HepG2 (cell line): ENCODE measurements around the gene SLCO3A1.

Experiments used
- CHCHD3 ChIP-seq: sonication (generic); formaldehyde crosslinking; IDR thresholded peaks from 2 replicates; pipeline ENCODE4 v1.8.0; 2022; ENCODE audit warnings: mild to moderate bottlenecking, missing genetic modification reagents, moderate library complexity
- EP300 ChIP-seq, 3 experiments: sonication (generic) in 1 of 3; formaldehyde crosslinking in 1 of 3; IDR thresholded peaks; 2 replicates each; pipeline versions ENCODE4 v1.5.1 to v1.6.1; 2011 to 2020; ENCODE audit warnings: low read depth in 2 of 3, low read length in 2 of 3, borderline replicate concordance in 1 of 3, improper control_type of control experiment in 1 of 3, mild to moderate bottlenecking in 1 of 3, missing genetic modification reagents in 1 of 3, moderate library complexity in 1 of 3
- HMGXB4 ChIP-seq, 2 experiments: sonication (generic) in 1 of 2; formaldehyde crosslinking in 1 of 2; IDR thresholded peaks; 2 replicates each; pipeline versions ENCODE4 v1.4.0 to v1.6.1; 2018 to 2020; ENCODE audit warnings: missing genetic modification reagents in 2 of 2, borderline replicate concordance in 1 of 2, low read depth in 1 of 2, mild to moderate bottlenecking in 1 of 2, missing biosample characterization in 1 of 2
- NFE2L2 ChIP-seq: fragments of 150-350 bp; IDR thresholded peaks from 2 replicates; pipeline ENCODE4 v1.6.1; 2014; ENCODE audit warnings: low read length
- SMC3 ChIP-seq: IDR thresholded peaks from 2 replicates; pipeline ENCODE4 v1.6.1; 2011; ENCODE audit warnings: low read length, improper control_type of control experiment
- TBX3 ChIP-seq: fragments of 450-650 bp; IDR thresholded peaks from 2 replicates; pipeline ENCODE4 v1.6.1; 2017; ENCODE audit warnings: antibody characterized with exemption, mild to moderate bottlenecking, inconsistent platforms, borderline replicate concordance
- ZBTB8A ChIP-seq: sonication (generic); formaldehyde crosslinking; IDR thresholded peaks from 2 replicates; pipeline ENCODE4 v1.4.0; 2020; ENCODE audit warnings: mild to moderate bottlenecking, low read depth, missing genetic modification reagents, borderline replicate concordance
- ZNF678 ChIP-seq: sonication (generic); formaldehyde crosslinking; IDR thresholded peaks from 2 replicates; pipeline ENCODE4 v1.4.0; 2020; ENCODE audit warnings: mild to moderate bottlenecking, missing genetic modification reagents
- TF ChIP-seq, protein P1 (sequence below): sonication (generic); formaldehyde crosslinking; IDR thresholded peaks from 2 replicates; pipeline ENCODE4 v1.4.0; 2020; ENCODE audit warnings: low read depth, mild to moderate bottlenecking, missing genetic modification reagents
- TF ChIP-seq, protein P2 (sequence below): sonication (generic); formaldehyde crosslinking; IDR thresholded peaks from 2 replicates; pipeline ENCODE4 v1.4.0; 2020; ENCODE audit warnings: missing genetic modification reagents
- TF ChIP-seq, protein P3 (sequence below): sonication (generic); formaldehyde crosslinking; IDR thresholded peaks from 2 replicates; pipeline ENCODE4 v1.5.0; 2020; ENCODE audit warnings: mild to moderate bottlenecking, missing genetic modification reagents, moderate library complexity
- TF ChIP-seq, protein P4 (sequence below): sonication (generic); formaldehyde crosslinking; IDR thresholded peaks from 2 replicates; pipeline ENCODE4 v1.5.1; 2020; ENCODE audit warnings: missing genetic modification reagents, mild to moderate bottlenecking, borderline replicate concordance
- TF ChIP-seq, protein P5 (sequence below): sonication (generic); formaldehyde crosslinking; IDR thresholded peaks from 2 replicates; pipeline ENCODE4 v1.5.1; 2020; ENCODE audit warnings: mild to moderate bottlenecking, missing genetic modification reagents, moderate library complexity

GRCh38 chr15:91942720-91943394 is 89.3 kb downstream of the SLCO3A1 start:
- TF ChIP-seq, protein P1, sequence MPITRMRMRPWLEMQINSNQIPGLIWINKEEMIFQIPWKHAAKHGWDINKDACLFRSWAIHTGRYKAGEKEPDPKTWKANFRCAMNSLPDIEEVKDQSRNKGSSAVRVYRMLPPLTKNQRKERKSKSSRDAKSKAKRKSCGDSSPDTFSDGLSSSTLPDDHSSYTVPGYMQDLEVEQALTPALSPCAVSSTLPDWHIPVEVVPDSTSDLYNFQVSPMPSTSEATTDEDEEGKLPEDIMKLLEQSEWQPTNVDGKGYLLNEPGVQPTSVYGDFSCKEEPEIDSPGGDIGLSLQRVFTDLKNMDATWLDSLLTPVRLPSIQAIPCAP, result no peak
- TF ChIP-seq, protein P2, sequence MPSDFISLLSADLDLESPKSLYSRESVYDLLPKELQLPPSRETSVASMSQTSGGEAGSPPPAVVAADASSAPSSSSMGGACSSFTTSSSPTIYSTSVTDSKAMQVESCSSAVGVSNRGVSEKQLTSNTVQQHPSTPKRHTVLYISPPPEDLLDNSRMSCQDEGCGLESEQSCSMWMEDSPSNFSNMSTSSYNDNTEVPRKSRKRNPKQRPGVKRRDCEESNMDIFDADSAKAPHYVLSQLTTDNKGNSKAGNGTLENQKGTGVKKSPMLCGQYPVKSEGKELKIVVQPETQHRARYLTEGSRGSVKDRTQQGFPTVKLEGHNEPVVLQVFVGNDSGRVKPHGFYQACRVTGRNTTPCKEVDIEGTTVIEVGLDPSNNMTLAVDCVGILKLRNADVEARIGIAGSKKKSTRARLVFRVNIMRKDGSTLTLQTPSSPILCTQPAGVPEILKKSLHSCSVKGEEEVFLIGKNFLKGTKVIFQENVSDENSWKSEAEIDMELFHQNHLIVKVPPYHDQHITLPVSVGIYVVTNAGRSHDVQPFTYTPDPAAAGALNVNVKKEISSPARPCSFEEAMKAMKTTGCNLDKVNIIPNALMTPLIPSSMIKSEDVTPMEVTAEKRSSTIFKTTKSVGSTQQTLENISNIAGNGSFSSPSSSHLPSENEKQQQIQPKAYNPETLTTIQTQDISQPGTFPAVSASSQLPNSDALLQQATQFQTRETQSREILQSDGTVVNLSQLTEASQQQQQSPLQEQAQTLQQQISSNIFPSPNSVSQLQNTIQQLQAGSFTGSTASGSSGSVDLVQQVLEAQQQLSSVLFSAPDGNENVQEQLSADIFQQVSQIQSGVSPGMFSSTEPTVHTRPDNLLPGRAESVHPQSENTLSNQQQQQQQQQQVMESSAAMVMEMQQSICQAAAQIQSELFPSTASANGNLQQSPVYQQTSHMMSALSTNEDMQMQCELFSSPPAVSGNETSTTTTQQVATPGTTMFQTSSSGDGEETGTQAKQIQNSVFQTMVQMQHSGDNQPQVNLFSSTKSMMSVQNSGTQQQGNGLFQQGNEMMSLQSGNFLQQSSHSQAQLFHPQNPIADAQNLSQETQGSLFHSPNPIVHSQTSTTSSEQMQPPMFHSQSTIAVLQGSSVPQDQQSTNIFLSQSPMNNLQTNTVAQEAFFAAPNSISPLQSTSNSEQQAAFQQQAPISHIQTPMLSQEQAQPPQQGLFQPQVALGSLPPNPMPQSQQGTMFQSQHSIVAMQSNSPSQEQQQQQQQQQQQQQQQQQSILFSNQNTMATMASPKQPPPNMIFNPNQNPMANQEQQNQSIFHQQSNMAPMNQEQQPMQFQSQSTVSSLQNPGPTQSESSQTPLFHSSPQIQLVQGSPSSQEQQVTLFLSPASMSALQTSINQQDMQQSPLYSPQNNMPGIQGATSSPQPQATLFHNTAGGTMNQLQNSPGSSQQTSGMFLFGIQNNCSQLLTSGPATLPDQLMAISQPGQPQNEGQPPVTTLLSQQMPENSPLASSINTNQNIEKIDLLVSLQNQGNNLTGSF (CRISPR knock-in tag), result no peak
- no peak for TF ChIP-seq ZBTB8A (CRISPR knock-in tag)
- TF ChIP-seq, protein P3, sequence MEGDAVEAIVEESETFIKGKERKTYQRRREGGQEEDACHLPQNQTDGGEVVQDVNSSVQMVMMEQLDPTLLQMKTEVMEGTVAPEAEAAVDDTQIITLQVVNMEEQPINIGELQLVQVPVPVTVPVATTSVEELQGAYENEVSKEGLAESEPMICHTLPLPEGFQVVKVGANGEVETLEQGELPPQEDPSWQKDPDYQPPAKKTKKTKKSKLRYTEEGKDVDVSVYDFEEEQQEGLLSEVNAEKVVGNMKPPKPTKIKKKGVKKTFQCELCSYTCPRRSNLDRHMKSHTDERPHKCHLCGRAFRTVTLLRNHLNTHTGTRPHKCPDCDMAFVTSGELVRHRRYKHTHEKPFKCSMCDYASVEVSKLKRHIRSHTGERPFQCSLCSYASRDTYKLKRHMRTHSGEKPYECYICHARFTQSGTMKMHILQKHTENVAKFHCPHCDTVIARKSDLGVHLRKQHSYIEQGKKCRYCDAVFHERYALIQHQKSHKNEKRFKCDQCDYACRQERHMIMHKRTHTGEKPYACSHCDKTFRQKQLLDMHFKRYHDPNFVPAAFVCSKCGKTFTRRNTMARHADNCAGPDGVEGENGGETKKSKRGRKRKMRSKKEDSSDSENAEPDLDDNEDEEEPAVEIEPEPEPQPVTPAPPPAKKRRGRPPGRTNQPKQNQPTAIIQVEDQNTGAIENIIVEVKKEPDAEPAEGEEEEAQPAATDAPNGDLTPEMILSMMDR (CRISPR knock-in tag), result no peak
- TF ChIP-seq TBX3, result no peak
- TF ChIP-seq SMC3, result no peak
- TF ChIP-seq EP300 (IDR thresholded peaks at IDR 0.05; ENCODE audit: low read depth in 2 of 2, low read length in 2 of 2), result no peak
- TF ChIP-seq EP300 (CRISPR knock-in tag; IDR thresholded peaks at IDR 0.05; ENCODE audit: borderline replicate concordance), result no peak
- TF ChIP-seq ZNF678 (CRISPR knock-in tag), result no peak
- no peak for TF ChIP-seq CHCHD3
- no peak for TF ChIP-seq NFE2L2
- no peak for TF ChIP-seq HMGXB4 (CRISPR knock-in tag; IDR thresholded peaks at IDR 0.05; ENCODE audit: borderline replicate concordance in 1 of 2, low read depth in 1 of 2)
- TF ChIP-seq, protein P4, sequence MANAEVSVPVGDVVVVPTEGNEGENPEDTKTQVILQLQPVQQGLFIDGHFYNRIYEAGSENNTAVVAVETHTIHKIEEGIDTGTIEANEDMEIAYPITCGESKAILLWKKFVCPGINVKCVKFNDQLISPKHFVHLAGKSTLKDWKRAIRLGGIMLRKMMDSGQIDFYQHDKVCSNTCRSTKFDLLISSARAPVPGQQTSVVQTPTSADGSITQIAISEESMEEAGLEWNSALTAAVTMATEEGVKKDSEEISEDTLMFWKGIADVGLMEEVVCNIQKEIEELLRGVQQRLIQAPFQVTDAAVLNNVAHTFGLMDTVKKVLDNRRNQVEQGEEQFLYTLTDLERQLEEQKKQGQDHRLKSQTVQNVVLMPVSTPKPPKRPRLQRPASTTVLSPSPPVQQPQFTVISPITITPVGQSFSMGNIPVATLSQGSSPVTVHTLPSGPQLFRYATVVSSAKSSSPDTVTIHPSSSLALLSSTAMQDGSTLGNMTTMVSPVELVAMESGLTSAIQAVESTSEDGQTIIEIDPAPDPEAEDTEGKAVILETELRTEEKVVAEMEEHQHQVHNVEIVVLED (CRISPR knock-in tag), result no peak
- TF ChIP-seq, protein P5, sequence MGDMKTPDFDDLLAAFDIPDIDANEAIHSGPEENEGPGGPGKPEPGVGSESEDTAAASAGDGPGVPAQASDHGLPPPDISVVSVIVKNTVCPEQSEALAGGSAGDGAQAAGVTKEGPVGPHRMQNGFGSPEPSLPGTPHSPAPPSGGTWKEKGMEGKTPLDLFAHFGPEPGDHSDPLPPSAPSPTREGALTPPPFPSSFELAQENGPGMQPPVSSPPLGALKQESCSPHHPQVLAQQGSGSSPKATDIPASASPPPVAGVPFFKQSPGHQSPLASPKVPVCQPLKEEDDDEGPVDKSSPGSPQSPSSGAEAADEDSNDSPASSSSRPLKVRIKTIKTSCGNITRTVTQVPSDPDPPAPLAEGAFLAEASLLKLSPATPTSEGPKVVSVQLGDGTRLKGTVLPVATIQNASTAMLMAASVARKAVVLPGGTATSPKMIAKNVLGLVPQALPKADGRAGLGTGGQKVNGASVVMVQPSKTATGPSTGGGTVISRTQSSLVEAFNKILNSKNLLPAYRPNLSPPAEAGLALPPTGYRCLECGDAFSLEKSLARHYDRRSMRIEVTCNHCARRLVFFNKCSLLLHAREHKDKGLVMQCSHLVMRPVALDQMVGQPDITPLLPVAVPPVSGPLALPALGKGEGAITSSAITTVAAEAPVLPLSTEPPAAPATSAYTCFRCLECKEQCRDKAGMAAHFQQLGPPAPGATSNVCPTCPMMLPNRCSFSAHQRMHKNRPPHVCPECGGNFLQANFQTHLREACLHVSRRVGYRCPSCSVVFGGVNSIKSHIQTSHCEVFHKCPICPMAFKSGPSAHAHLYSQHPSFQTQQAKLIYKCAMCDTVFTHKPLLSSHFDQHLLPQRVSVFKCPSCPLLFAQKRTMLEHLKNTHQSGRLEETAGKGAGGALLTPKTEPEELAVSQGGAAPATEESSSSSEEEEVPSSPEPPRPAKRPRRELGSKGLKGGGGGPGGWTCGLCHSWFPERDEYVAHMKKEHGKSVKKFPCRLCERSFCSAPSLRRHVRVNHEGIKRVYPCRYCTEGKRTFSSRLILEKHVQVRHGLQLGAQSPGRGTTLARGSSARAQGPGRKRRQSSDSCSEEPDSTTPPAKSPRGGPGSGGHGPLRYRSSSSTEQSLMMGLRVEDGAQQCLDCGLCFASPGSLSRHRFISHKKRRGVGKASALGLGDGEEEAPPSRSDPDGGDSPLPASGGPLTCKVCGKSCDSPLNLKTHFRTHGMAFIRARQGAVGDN (CRISPR knock-in tag), result no peak
